K562 (cell line): Measurements from ENCODE around the gene ING4. TPM values are rescaled to one million over a fixed set of nuclear protein-coding genes. Genes with fewer than 3 reads are reported as not detected.

Source experiments
- CBFA2T2 ChIP-seq: fragments of 450-650 bp; conservative IDR thresholded peaks from 2 replicates; pipeline ENCODE4 v1.6.1; 2017; ENCODE audit warnings: mild to moderate bottlenecking
- E2F6 ChIP-seq, 2 experiments: IDR thresholded peaks; 2 replicates each; pipeline ENCODE4 v1.6.1; 2011; ENCODE audit warnings: borderline replicate concordance in 1 of 2, control low read depth in 1 of 2, low read depth in 1 of 2, low read length in 1 of 2, mild to moderate bottlenecking in 1 of 2, mixed read lengths in 1 of 2, moderate library complexity in 1 of 2; ENCODE audit not compliant: insufficient read depth in 1 of 2, insufficient read length in 1 of 2, poor library complexity in 1 of 2, severe bottlenecking in 1 of 2; ENCODE audit errors: extremely low read depth in 1 of 2
- EGR1 ChIP-seq: fragments of 450-650 bp; conservative IDR thresholded peaks from 2 replicates; pipeline ENCODE4 v1.6.1; 2017; ENCODE audit warnings: mild to moderate bottlenecking
- FOXM1 ChIP-seq, 2 experiments: fragments of 450-650 bp in 1 of 2; sonication (generic) in 1 of 2; formaldehyde crosslinking in 1 of 2; IDR thresholded peaks; 2 replicates each; pipeline versions ENCODE4 v1.6.1 to v1.9.0; 2017 to 2022; ENCODE audit warnings: low read depth in 2 of 2, mild to moderate bottlenecking in 2 of 2, missing genetic modification reagents in 1 of 2, moderate library complexity in 1 of 2
- KDM1A ChIP-seq, 2 experiments: fragments of 450-650 bp; IDR thresholded peaks; 2 replicates each; pipeline ENCODE4 v1.6.1; 2016; ENCODE audit warnings: mild to moderate bottlenecking in 2 of 2
- MECOM ChIP-seq: fragments of 250-450 bp; sonication (Bioruptor Pico); IDR thresholded peaks from 2 replicates; pipeline ENCODE4 v1.8.0; 2022; ENCODE audit warnings: inconsistent platforms
- RBM34 ChIP-seq: fragments of 200-400 bp; formaldehyde crosslinking; IDR thresholded peaks from 2 replicates; pipeline ENCODE4 v1.6.1; 2018; ENCODE audit warnings: low read length, borderline replicate concordance; ENCODE audit not compliant: insufficient read depth
- RHOXF2B ChIP-seq: fragments of 250-450 bp; sonication (Bioruptor Pico); conservative IDR thresholded peaks from 2 replicates; pipeline ENCODE4 v1.5.1; 2021
- SUPT5H ChIP-seq: fragments of 450-650 bp; IDR thresholded peaks from 2 replicates; pipeline ENCODE4 v1.6.1; 2016
- ZBTB26 ChIP-seq: fragments of 450-650 bp; formaldehyde crosslinking; IDR thresholded peaks from 2 replicates; pipeline ENCODE4 v1.4.0; 2022; ENCODE audit warnings: missing genetic modification characterization
- ZNF707 ChIP-seq: fragments of 250-450 bp; sonication (Bioruptor Pico); conservative IDR thresholded peaks from 2 replicates; pipeline ENCODE4 v1.8.0; 2022; ENCODE audit warnings: inconsistent platforms, mild to moderate bottlenecking, moderate library complexity
- polyA plus RNA-seq, 8 experiments: library from polyadenylated mRNA; depleted of rRNA in 4 of 8; stranded (reverse) in 5 of 8; unstranded in 3 of 8; fragments of >200 nt; fragmentation: Nextera tagmentation in 2 of 8; fragmentation: Illumina TruSeq in 1 of 8; extraction: Ambion mirVana in 2 of 8; extraction: Trizol in 1 of 8; gene quantifications; 2 replicates each; pipeline versions ENCODE4 v1.2.1 to v1.2.3, GENCODE V29; 2011 to 2014; ENCODE audit warnings: inconsistent platforms in 1 of 8, missing spikeins in 1 of 8
- total RNA-seq, 7 experiments: library from RNA; depleted of rRNA in 6 of 7; stranded (reverse); fragments of >200 nt in 6 of 7; fragmentation: Illumina TruSeq in 2 of 7; extraction: Trizol in 2 of 7; gene quantifications; 2 replicates each; pipeline versions ENCODE4 v1.2.1 to v1.2.3, GENCODE V29; 2011 to 2021; ENCODE audit warnings: low replicate concordance in 1 of 7

Gene ING4
- total and polyA plus RNA-seq, 9 of the 15 experiments (the other 6 are each of a cell fraction or from before 2014, with no cell fraction given) = 6.6 to 30.2 (median 15.7) TPM

DNA sequence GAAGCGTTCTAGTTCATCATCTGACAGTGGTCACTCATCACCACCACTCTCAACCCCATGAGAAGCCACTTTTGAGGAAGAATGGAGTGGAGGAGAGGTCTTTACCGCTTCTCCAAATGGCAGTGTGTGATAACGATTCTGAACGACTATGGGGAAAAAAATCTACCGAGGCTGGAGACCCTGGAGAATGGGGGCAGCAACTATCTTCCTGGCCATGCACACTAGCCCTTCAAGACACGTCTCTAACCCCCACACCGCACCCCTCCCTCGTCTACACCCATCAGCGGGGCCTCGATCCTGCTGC lies 365 bp downstream of the ING4 start (continued):
- no peak for TF ChIP-seq E2F6 (IDR thresholded peaks at IDR 0.05; ENCODE audit: borderline replicate concordance in 1 of 2, extremely low read depth in 1 of 2, insufficient read depth in 1 of 2, insufficient read length in 1 of 2, low read depth in 1 of 2, low read length in 1 of 2, poor library complexity in 1 of 2, severe bottlenecking in 1 of 2)
- TF ChIP-seq MECOM (CRISPR knock-in tag) = no peak
- TF ChIP-seq RBM34 = no peak
- TF ChIP-seq SUPT5H = no peak
- TF ChIP-seq KDM1A (IDR thresholded peaks at IDR 0.05) = no peak
- peak; percentile 51; the same call in 1 of the 2 replicates for TF ChIP-seq EGR1
- peak; percentile 36 for TF ChIP-seq CBFA2T2
- no peak for TF ChIP-seq ZBTB26
- TF ChIP-seq ZNF707 (CRISPR knock-in tag) = no peak
- no peak for TF ChIP-seq RHOXF2B
- no peak for TF ChIP-seq FOXM1 (IDR thresholded peaks at IDR 0.05; ENCODE audit: low read depth)
- no peak for TF ChIP-seq FOXM1 (CRISPR knock-in tag; IDR thresholded peaks at IDR 0.05; ENCODE audit: low read depth)
